IMR-90 (cell line): Measurements from ENCODE around the gene ATP9B. TPM values are rescaled to one million over a fixed set of nuclear protein-coding genes. Genes with fewer than 3 reads are reported as not detected.

Source experiments
- ATAC-seq: fragments of 200-7000 bp; cut with Tn5 transposase; 2 replicates; pipeline ENCODE4 v1.9.1; 2020; ENCODE audit warnings: low read depth, mild to moderate bottlenecking, moderate library complexity
- BruUV-seq: library from RNA; stranded (reverse); fragments of 400-500 nt; replicated peaks from 2 replicates; lab custom pipeline; 2021; lab: Mats Ljungman, UMichigan
- CTCF ChIA-PET: fragments of 300-600 bp; formaldehyde crosslinking; extraction: SDS; loops from one replicate; lab custom pipeline; 2021; ENCODE audit warnings: antibody characterized with exemption; lab: Yijun Ruan, JAX
- POLR2A ChIA-PET: fragments of 300-600 bp; sonication (Branson Sonifier 250); formaldehyde crosslinking; loops from one replicate; lab custom pipeline; 2022; ENCODE audit warnings: antibody characterized with exemption; ENCODE audit not compliant: unreplicated experiment; lab: Charles Lee
- DNase-seq: peaks from one replicate; pipeline ENCODE4 v3.0.0; 2013
- H2AFZ ChIP-seq: replicated peaks from 2 replicates; pipeline ENCODE3; 2013; ENCODE audit warnings: low read length, mild to moderate bottlenecking; ENCODE audit not compliant: poor library complexity
- H2AK5ac ChIP-seq: 2 replicates; pipeline ENCODE4 v1.6.1; 2013; ENCODE audit warnings: low read depth, low read length, inconsistent platforms
- H2AK9ac ChIP-seq: replicated peaks from 2 replicates; pipeline ENCODE3; 2013; ENCODE audit warnings: mild to moderate bottlenecking, low read depth, low read length, moderate library complexity; ENCODE audit not compliant: poor library complexity
- H2BK120ac ChIP-seq: 2 replicates; pipeline ENCODE4 v1.6.1; 2013; ENCODE audit warnings: low read depth, low read length, inconsistent platforms
- H2BK15ac ChIP-seq: 3 replicates; pipeline ENCODE4 v1.6.1; 2013; ENCODE audit warnings: low read depth, low read length, inconsistent platforms
- H2BK20ac ChIP-seq: 2 replicates; pipeline ENCODE4 v1.6.1; 2013; ENCODE audit warnings: low read depth, mild to moderate bottlenecking, inconsistent platforms, low read length, moderate library complexity
- H2BK5ac ChIP-seq: 2 replicates; pipeline ENCODE4 v1.6.1; 2013; ENCODE audit warnings: mild to moderate bottlenecking, low read depth, low read length, inconsistent platforms; ENCODE audit not compliant: poor library complexity, severe bottlenecking
- H3K14ac ChIP-seq: replicated peaks from 2 replicates; pipeline ENCODE4 v1.6.1; 2013; ENCODE audit warnings: low read depth, low read length, inconsistent platforms
- H3K18ac ChIP-seq: 2 replicates; pipeline ENCODE4 v1.6.1; 2013; ENCODE audit warnings: low read depth, low read length, control low read depth
- H3K23ac ChIP-seq: 2 replicates; pipeline ENCODE4 v1.6.1; 2013; ENCODE audit warnings: low read depth, low read length, inconsistent platforms
- H3K27ac ChIP-seq: 2 replicates; pipeline ENCODE4 v1.5.1; 2013; ENCODE audit warnings: mild to moderate bottlenecking, control low read depth, low read length; ENCODE audit not compliant: insufficient read depth
- H3K27me3 ChIP-seq: 2 replicates; pipeline ENCODE4 v1.6.1; 2013; ENCODE audit warnings: low read length; ENCODE audit not compliant: control insufficient read depth, insufficient read depth
- H3K36me3 ChIP-seq: 2 replicates; pipeline ENCODE4 v1.6.1; 2013; ENCODE audit warnings: low read length, mixed read lengths; ENCODE audit not compliant: control insufficient read depth, insufficient read depth
- H3K4ac ChIP-seq: 2 replicates; pipeline ENCODE4 v1.6.1; 2013; ENCODE audit warnings: low read depth, low read length, inconsistent platforms
- H3K4me1 ChIP-seq: 2 replicates; pipeline ENCODE4 v1.6.1; 2013; ENCODE audit warnings: low read length, mixed read lengths; ENCODE audit not compliant: control insufficient read depth, insufficient read depth
- H3K4me2 ChIP-seq: 2 replicates; pipeline ENCODE4 v1.6.1; 2013; ENCODE audit warnings: low read depth, mild to moderate bottlenecking, control low read depth, low read length, moderate library complexity
- H3K4me3 ChIP-seq: 2 replicates; pipeline ENCODE4 v1.5.1; 2013; ENCODE audit warnings: low read depth, mild to moderate bottlenecking, control low read depth, low read length, moderate library complexity; ENCODE audit not compliant: insufficient read depth
- H3K56ac ChIP-seq: 2 replicates; pipeline ENCODE4 v1.6.1; 2013; ENCODE audit warnings: low read length, inconsistent platforms; ENCODE audit not compliant: insufficient read depth; ENCODE audit errors: extremely low read depth
- H3K79me1 ChIP-seq, 2 experiments: 2 replicates each; pipeline ENCODE4 v1.6.1; 2013; ENCODE audit warnings: low read length in 2 of 2, inconsistent platforms in 1 of 2, low read depth in 1 of 2
- H3K9ac ChIP-seq: 2 replicates; pipeline ENCODE4 v1.6.1; 2013; ENCODE audit warnings: low read depth, low read length, control low read depth
- H3K9me1 ChIP-seq: 2 replicates; pipeline ENCODE4 v1.6.1; 2013; ENCODE audit warnings: low read length, inconsistent platforms; ENCODE audit not compliant: insufficient read depth
- H3K9me3 ChIP-seq: 2 replicates; pipeline ENCODE4 v1.6.1; 2013; ENCODE audit warnings: low read length; ENCODE audit not compliant: control insufficient read depth, insufficient read depth
- H4K20me1 ChIP-seq: 2 replicates; pipeline ENCODE4 v1.6.1; 2013; ENCODE audit warnings: low read length, inconsistent platforms; ENCODE audit not compliant: insufficient read depth
- H4K5ac ChIP-seq: 2 replicates; pipeline ENCODE4 v1.6.1; 2013; ENCODE audit warnings: mild to moderate bottlenecking, low read depth, low read length, control low read depth
- H4K8ac ChIP-seq, 2 experiments: 2 replicates each; pipeline ENCODE4 v1.6.1; 2013; ENCODE audit warnings: low read depth in 2 of 2, low read length in 2 of 2, control low read depth in 1 of 2, inconsistent platforms in 1 of 2
- H4K91ac ChIP-seq: 2 replicates; pipeline ENCODE4 v1.6.1; 2013; ENCODE audit warnings: low read depth, low read length, inconsistent platforms; ENCODE audit not compliant: insufficient read depth
- BHLHE40 ChIP-seq: fragments of 150-350 bp; IDR thresholded peaks from 2 replicates; pipeline ENCODE4 v1.6.1; 2016; ENCODE audit warnings: mild to moderate bottlenecking, low read depth, low read length
- CEBPB ChIP-seq: IDR thresholded peaks from 2 replicates; pipeline ENCODE4 v1.6.1; 2012; ENCODE audit warnings: low read depth, low read length, improper control_type of control experiment
- CHD1 ChIP-seq: IDR thresholded peaks from 2 replicates; pipeline ENCODE4 v1.6.1; 2012; ENCODE audit warnings: low read depth, low read length, improper control_type of control experiment
- CTCF ChIP-seq: conservative IDR thresholded peaks from 2 replicates; pipeline ENCODE4 v1.5.1; 2012; ENCODE audit warnings: mild to moderate bottlenecking, low read depth, low read length, improper control_type of control experiment
- ELK1 ChIP-seq: fragments of 150-350 bp; IDR thresholded peaks from 2 replicates; pipeline ENCODE4 v1.6.1; 2016; ENCODE audit warnings: low read depth, mild to moderate bottlenecking, low read length, moderate library complexity, borderline replicate concordance
- FOS ChIP-seq: fragments of 150-350 bp; IDR thresholded peaks from 2 replicates; pipeline ENCODE4 v1.6.1; 2016; ENCODE audit warnings: low read depth, low read length
- MAFK ChIP-seq: IDR thresholded peaks from 2 replicates; pipeline ENCODE4 v1.6.1; 2012; ENCODE audit warnings: low read depth, low read length, improper control_type of control experiment
- MXI1 ChIP-seq: IDR thresholded peaks from 2 replicates; pipeline ENCODE4 v1.6.1; 2012; ENCODE audit warnings: low read depth, mild to moderate bottlenecking, low read length, moderate library complexity, borderline replicate concordance
- NFE2L2 ChIP-seq: fragments of 150-350 bp; IDR thresholded peaks from 2 replicates; pipeline ENCODE4 v1.6.1; 2016; ENCODE audit warnings: low read depth, mild to moderate bottlenecking, low read length
- POLR2A ChIP-seq: IDR thresholded peaks from 2 replicates; pipeline ENCODE4 v1.6.1; 2012; ENCODE audit warnings: mild to moderate bottlenecking, low read depth, low read length
- RAD21 ChIP-seq: IDR thresholded peaks from 2 replicates; pipeline ENCODE4 v1.6.1; 2012; ENCODE audit warnings: low read length, improper control_type of control experiment
- RCOR1 ChIP-seq: IDR thresholded peaks from 2 replicates; pipeline ENCODE4 v1.6.1; 2012; ENCODE audit warnings: mild to moderate bottlenecking, low read length, improper control_type of control experiment; ENCODE audit not compliant: insufficient replicate concordance
- RFX5 ChIP-seq: IDR thresholded peaks from 2 replicates; pipeline ENCODE4 v1.8.0; 2012; ENCODE audit warnings: low read depth, mild to moderate bottlenecking, low read length, moderate library complexity
- SMC3 ChIP-seq: fragments of 150-350 bp; IDR thresholded peaks from 2 replicates; pipeline ENCODE4 v1.6.1; 2016; ENCODE audit warnings: low read depth, mild to moderate bottlenecking, antibody characterized with exemption, low read length, moderate library complexity
- USF2 ChIP-seq: fragments of 150-350 bp; IDR thresholded peaks from 2 replicates; pipeline ENCODE4 v1.6.1; 2017; ENCODE audit warnings: mild to moderate bottlenecking, antibody characterized with exemption, low read length, low read depth
- WGBS, 2 experiments: methylation state at CpG; one replicate each; pipeline versions ENCODE4 v1.1.5 to v1.1.7; 2013; ENCODE audit warnings: missing lambda C conversion rate in 2 of 2; ENCODE audit not compliant: insufficient read length in 1 of 2; ENCODE audit errors: extremely low coverage in 2 of 2; 5-methylcytosine and 5-hydroxymethylcytosine counted together
- dilution Hi-C: fragments of 300-500 bp; cut with HindIII; formaldehyde crosslinking; loops from one replicate; pipeline ENCODE4 v1.14.3; 2018; ENCODE audit warnings: low sequenced_read_pairs; ENCODE audit not compliant: unreplicated experiment
- in situ Hi-C: fragments of 300-500 bp; cut with MboI; formaldehyde crosslinking; loops from 3 replicates; pipeline ENCODE4 v1.14.3; 2019; ENCODE audit warnings: low sequenced_read_pairs, inconsistent platforms, mixed read lengths
- intact Hi-C: fragments of 100-400 bp; cut with micrococcal nuclease; formaldehyde crosslinking; loops from 2 replicates; pipeline ENCODE4 v1.10.0; 2022
- polyA plus RNA-seq, 3 experiments: library from polyadenylated mRNA; depleted of rRNA; stranded (reverse); fragments of >200 nt; gene quantifications; 2 replicates each; pipeline ENCODE4 v1.2.3, GENCODE V29; 2012; ENCODE audit warnings: low replicate concordance in 1 of 3
- total RNA-seq: library from RNA; depleted of rRNA; stranded (reverse); fragments of >200 nt; gene quantifications from 2 replicates; pipeline ENCODE4 v1.2.3, GENCODE V29; 2012

Gene ATP9B
- total and polyA plus RNA-seq, 2 of the 4 experiments (the other 2 are of a cell fraction), result 11.0 to 11.5 TPM

- no peak overlapping the region for H3K9ac ChIP-seq
- H3K4ac ChIP-seq, result no peak overlapping the region
- no peak overlapping the region for H3K18ac ChIP-seq
- no peaks in the 10 kb centered on the region; the same call in 1 of the 2 replicates for H3K9me1 ChIP-seq
- no peaks in the 10 kb centered on the region for H3K27me3 ChIP-seq
- no peak overlapping the region for H3K4me2 ChIP-seq
- H2BK120ac ChIP-seq, result no peak overlapping the region
- intact Hi-C loops (no loop called here), dilution Hi-C loops (no loop called here), in situ Hi-C loops (no loop called here)
- no TSS peak for BruUV-seq
- H3K79me1 ChIP-seq, result no peaks in the 10 kb centered on the region
- no peak overlapping the region for H2BK15ac ChIP-seq
- peaks cover 3% of the 10 kb centered on the region; the same call in 1 of the 2 replicates for H3K36me3 ChIP-seq
- H2BK20ac ChIP-seq, result no peak overlapping the region
- ChIA-PET POLR2A (no interaction called here), CTCF (no interaction called here)
- H4K5ac ChIP-seq, result no peak overlapping the region
- no peak overlapping the region for H3K14ac ChIP-seq
- no peaks in the 10 kb centered on the region for H4K20me1 ChIP-seq
- H2BK5ac ChIP-seq, result no peak overlapping the region
- no peak overlapping the region for H2AK5ac ChIP-seq
- no peak overlapping the region for H4K91ac ChIP-seq
- H3K4me1 ChIP-seq, result no peaks in the 10 kb centered on the region; the same call in 1 of the 2 replicates
- whole genome bisulfite sequencing, 2 experiments, result 100% methylated on average over 5 of the region's 11 CpGs; no CpG with 5 or more reads in 1 of the 2 experiments
- H2AK9ac ChIP-seq, result no peak overlapping the region
- no peak overlapping the region for H3K4me3 ChIP-seq
- H3K9me3 ChIP-seq, result no peaks in the 10 kb centered on the region
- H3K23ac ChIP-seq, result no peak overlapping the region
- DNase-seq (no peak), ATAC-seq (no peak)
- no peak overlapping the region for H3K27ac ChIP-seq
- no peak for TF ChIP-seq RCOR1
- TF ChIP-seq MAFK, result no peak
- TF ChIP-seq CEBPB, result no peak
- TF ChIP-seq RAD21, result no peak
- no peak for TF ChIP-seq RFX5
- TF ChIP-seq NFE2L2, result no peak
- no peak for TF ChIP-seq ELK1
- no peak for TF ChIP-seq SMC3
- TF ChIP-seq CHD1, result no peak
- no peak for TF ChIP-seq POLR2A
- no peak for TF ChIP-seq BHLHE40
- TF ChIP-seq CTCF, result no peak
- TF ChIP-seq USF2, result no peak
- no peak for TF ChIP-seq MXI1
- TF ChIP-seq FOS, result no peak
- H4K8ac ChIP-seq, result no peak overlapping the region
- H3K56ac ChIP-seq, result no peak overlapping the region
- no peak overlapping the region for H2AFZ ChIP-seq
Observed at GRCh38 chr18:79278896-79279295, 209.7 kb downstream of the ATP9B start.
